H54 (cell line): Measurements from ENCODE around the gene STRIP2.
"Not testable (repeated sequence)": the region's sequence is repeated elsewhere in the genome, so short reads cannot be mapped to it uniquely, and the experiment has no call there.

ENCODE experiments used
- DNase-seq: peaks from one replicate; pipeline ENCODE4 v3.0.0; 2011; ENCODE audit warnings: low spot score, mixed read lengths; ENCODE audit not compliant: insufficient read length
- FAIRE-seq: peaks from 3 replicates; lab custom pipeline; 2011; peaks lifted over from hg19 to GRCh38; lab: Jason Lieb, UNC
- POLR2A ChIP-seq: IDR thresholded peaks from 2 replicates; pipeline ENCODE4 v1.6.1; 2011; ENCODE audit warnings: low read depth, mild to moderate bottlenecking, low read length

STRIP2 gene

GRCh38 chr7:129436335-129436923 is 2.2 kb downstream of the STRIP2 start:
- TF ChIP-seq POLR2A: no peak
- FAIRE-seq: no peak
- DNase-seq: no peak

- DNase-seq: no peak
- no peak for FAIRE-seq
- no peak for TF ChIP-seq POLR2A
Measured at GRCh38 chr7:129437190-129437589, 3.0 kb downstream of the STRIP2 start.

- FAIRE-seq: no peak
- no peak for TF ChIP-seq POLR2A
- DNase-seq: no peak
Measured at GRCh38 chr7:129438281-129438838, 4.1 kb downstream of the STRIP2 start.

- no peak for FAIRE-seq
- no peak for TF ChIP-seq POLR2A
- DNase-seq: peak; percentile 26
Measured at GRCh38 chr7:129438839-129439651, 4.8 kb downstream of the STRIP2 start.

- FAIRE-seq (no peak), DNase-seq (no peak)
- no peak for TF ChIP-seq POLR2A
Measured at GRCh38 chr7:129439963-129440625, 5.9 kb downstream of the STRIP2 start.

GRCh38 chr7:129443612-129444011 is 9.4 kb downstream of the STRIP2 start:
- TF ChIP-seq POLR2A: no peak
- FAIRE-seq: no peak
- no peak for DNase-seq

GRCh38 chr7:129444776-129445175 is 10.5 kb downstream of the STRIP2 start:
- not testable (repeated sequence) for DNase-seq, FAIRE-seq

- not testable (repeated sequence) for DNase-seq, FAIRE-seq
Measured at GRCh38 chr7:129446925-129447324, 12.7 kb downstream of the STRIP2 start.

GRCh38 chr7:129447445-129447844 is 13.2 kb downstream of the STRIP2 start:
- not testable (repeated sequence) for DNase-seq, FAIRE-seq

- DNase-seq, FAIRE-seq: not testable (repeated sequence)
Measured at GRCh38 chr7:129448608-129449007, 14.4 kb downstream of the STRIP2 start.

GRCh38 chr7:129450295-129450694 is 16.1 kb downstream of the STRIP2 start:
- TF ChIP-seq POLR2A: no peak
- FAIRE-seq (no peak), DNase-seq (no peak)

GRCh38 chr7:129452589-129453231 is 18.5 kb downstream of the STRIP2 start:
- FAIRE-seq: no peak
- DNase-seq: no peak
- TF ChIP-seq POLR2A: no peak

- DNase-seq: no peak
- TF ChIP-seq POLR2A: no peak
- no peak for FAIRE-seq
Measured at GRCh38 chr7:129453510-129454248, 19.4 kb downstream of the STRIP2 start.
